SK-N-SH treated with all-trans-retinoic acid at 6 μM for 48 hours (cell line): ENCODE results near the gene ILF3.

Experiments used
- ATAC-seq: fragments of 200-7000 bp; cut with Tn5 transposase; 3 replicates; pipeline ENCODE4 v1.9.1; 2020; ENCODE audit warnings: mild to moderate bottlenecking, moderate library complexity
- ARNTL ChIP-seq: fragments of 450-650 bp; formaldehyde crosslinking; IDR thresholded peaks from 2 replicates; pipeline ENCODE4 v1.5.0; 2020; ENCODE audit warnings: low read depth, mild to moderate bottlenecking, moderate library complexity, borderline replicate concordance
- BACH2 ChIP-seq: fragments of 250-450 bp; sonication (Bioruptor Pico); IDR thresholded peaks from 2 replicates; pipeline ENCODE4 v1.9.0; 2021; ENCODE audit warnings: mild to moderate bottlenecking, borderline replicate concordance
- CSDC2 ChIP-seq: fragments of 250-450 bp; sonication (Bioruptor Pico); IDR thresholded peaks from 2 replicates; pipeline ENCODE4 v1.5.0; 2020; ENCODE audit warnings: mild to moderate bottlenecking, moderate library complexity
- ESRRG ChIP-seq: fragments of 250-450 bp; sonication (Bioruptor Pico); IDR thresholded peaks from 2 replicates; pipeline ENCODE4 v1.6.1; 2021; ENCODE audit warnings: mild to moderate bottlenecking
- ISL1 ChIP-seq: fragments of 250-450 bp; sonication (Bioruptor Pico); IDR thresholded peaks from 2 replicates; pipeline ENCODE4 v2.1.2; 2022; ENCODE audit warnings: mild to moderate bottlenecking, moderate library complexity
- RARB ChIP-seq: fragments of 250-450 bp; sonication (Bioruptor Pico); IDR thresholded peaks from 2 replicates; pipeline ENCODE4 v1.8.0; 2021; ENCODE audit warnings: mild to moderate bottlenecking, moderate library complexity
- SNAI2 ChIP-seq: fragments of 250-450 bp; sonication (Bioruptor Pico); IDR thresholded peaks from 2 replicates; pipeline ENCODE4 v1.5.0; 2020; ENCODE audit warnings: mild to moderate bottlenecking, moderate library complexity
- TCF4 ChIP-seq: fragments of 250-450 bp; sonication (Bioruptor Pico); IDR thresholded peaks from 2 replicates; pipeline ENCODE4 v1.8.0; 2021; ENCODE audit warnings: mild to moderate bottlenecking, moderate library complexity, borderline replicate concordance
- TOX ChIP-seq: fragments of 250-450 bp; sonication (Bioruptor Pico); IDR thresholded peaks from 2 replicates; pipeline ENCODE4 v1.8.0; 2021; ENCODE audit warnings: mild to moderate bottlenecking, moderate library complexity, borderline replicate concordance
- ZC3H10 ChIP-seq: fragments of 250-450 bp; sonication (Bioruptor Pico); IDR thresholded peaks from 2 replicates; pipeline ENCODE4 v1.5.1; 2021; ENCODE audit warnings: mild to moderate bottlenecking, moderate library complexity
- ZFP3 ChIP-seq: fragments of 250-450 bp; sonication (Bioruptor Pico); IDR thresholded peaks from 2 replicates; pipeline ENCODE4 v1.5.0; 2020; ENCODE audit warnings: mild to moderate bottlenecking, moderate library complexity
- ZFP30 ChIP-seq: fragments of 450-650 bp; formaldehyde crosslinking; IDR thresholded peaks from 2 replicates; pipeline ENCODE4 v1.5.0; 2022; ENCODE audit warnings: mild to moderate bottlenecking, moderate library complexity
- ZNF565 ChIP-seq: fragments of 450-650 bp; formaldehyde crosslinking; conservative IDR thresholded peaks from 2 replicates; pipeline ENCODE4 v1.5.0; 2020; ENCODE audit warnings: low read depth, mild to moderate bottlenecking, moderate library complexity
- ZNF70 ChIP-seq: fragments of 450-650 bp; formaldehyde crosslinking; IDR thresholded peaks from 2 replicates; pipeline ENCODE4 v1.5.0; 2020; ENCODE audit warnings: mild to moderate bottlenecking, moderate library complexity
- ZNF8 ChIP-seq: fragments of 450-650 bp; formaldehyde crosslinking; IDR thresholded peaks from 2 replicates; pipeline ENCODE4 v1.5.0; 2020; ENCODE audit warnings: mild to moderate bottlenecking, moderate library complexity
- TF ChIP-seq, protein P1 (sequence below): fragments of 250-450 bp; sonication (Bioruptor Pico); IDR thresholded peaks from 2 replicates; pipeline ENCODE4 v1.5.1; 2020; ENCODE audit warnings: low read depth, mild to moderate bottlenecking, moderate library complexity
- TF ChIP-seq, protein P2 (sequence below): fragments of 250-450 bp; sonication (Bioruptor Pico); IDR thresholded peaks from 2 replicates; pipeline ENCODE4 v1.8.0; 2021; ENCODE audit warnings: low read depth, mild to moderate bottlenecking, moderate library complexity, borderline replicate concordance
- TF ChIP-seq, protein P3 (sequence below): fragments of 250-450 bp; sonication (Bioruptor Pico); IDR thresholded peaks from 2 replicates; pipeline ENCODE4 v1.5.0; 2020; ENCODE audit warnings: mild to moderate bottlenecking, moderate library complexity
- TF ChIP-seq, protein P4 (sequence below): fragments of 250-450 bp; sonication (Bioruptor Pico); IDR thresholded peaks from 2 replicates; pipeline ENCODE4 v1.8.0; 2020; ENCODE audit warnings: mild to moderate bottlenecking, moderate library complexity, borderline replicate concordance
- TF ChIP-seq, protein P5 (sequence below): fragments of 250-450 bp; sonication (Bioruptor Pico); IDR thresholded peaks from 2 replicates; pipeline ENCODE4 v1.5.1; 2021; ENCODE audit warnings: mild to moderate bottlenecking, moderate library complexity

ILF3 gene

DNA sequence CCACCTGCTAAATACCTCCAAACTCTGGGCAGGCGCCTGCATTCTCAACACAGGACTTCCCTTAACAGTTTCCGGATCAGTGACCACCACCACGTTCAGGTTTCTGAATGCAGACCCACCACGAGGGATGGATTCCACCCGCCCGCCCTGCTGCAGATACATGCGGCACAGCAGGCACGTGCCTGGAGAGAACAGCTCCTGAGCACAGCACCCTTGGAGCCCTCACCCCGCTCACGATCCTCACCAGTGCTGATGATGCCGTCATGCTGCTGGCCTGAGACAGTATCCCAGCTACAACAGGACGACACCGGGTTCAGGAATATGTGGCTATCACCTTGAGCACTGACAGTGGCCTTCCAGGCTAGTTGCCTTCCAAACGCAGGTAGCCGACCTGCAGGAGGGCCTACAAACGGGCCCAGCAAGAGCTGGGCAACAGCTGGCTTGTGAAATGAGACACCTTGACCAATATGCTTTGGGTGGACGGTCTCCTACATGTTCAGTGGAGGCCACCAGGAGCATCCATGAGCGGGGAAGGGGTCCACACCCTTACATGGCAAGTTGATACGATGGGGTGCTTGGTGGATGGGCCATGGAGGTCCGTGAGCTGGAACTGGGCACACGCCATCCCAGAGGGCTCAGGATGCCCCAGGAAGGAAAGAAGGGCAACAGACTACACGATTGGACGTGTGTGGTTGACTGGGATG lies 37.2 kb downstream of the ILF3 start (continued):
- TF ChIP-seq, protein P1, sequence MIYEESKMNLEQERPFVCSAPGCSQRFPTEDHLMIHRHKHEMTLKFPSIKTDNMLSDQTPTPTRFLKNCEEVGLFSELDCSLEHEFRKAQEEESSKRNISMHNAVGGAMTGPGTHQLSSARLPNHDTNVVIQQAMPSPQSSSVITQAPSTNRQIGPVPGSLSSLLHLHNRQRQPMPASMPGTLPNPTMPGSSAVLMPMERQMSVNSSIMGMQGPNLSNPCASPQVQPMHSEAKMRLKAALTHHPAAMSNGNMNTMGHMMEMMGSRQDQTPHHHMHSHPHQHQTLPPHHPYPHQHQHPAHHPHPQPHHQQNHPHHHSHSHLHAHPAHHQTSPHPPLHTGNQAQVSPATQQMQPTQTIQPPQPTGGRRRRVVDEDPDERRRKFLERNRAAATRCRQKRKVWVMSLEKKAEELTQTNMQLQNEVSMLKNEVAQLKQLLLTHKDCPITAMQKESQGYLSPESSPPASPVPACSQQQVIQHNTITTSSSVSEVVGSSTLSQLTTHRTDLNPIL, result no peak
- TF ChIP-seq CSDC2 (CRISPR knock-in tag) (no peak), ARNTL (CRISPR knock-in tag) (no peak), ZNF8 (CRISPR knock-in tag) (no peak)

DNA sequence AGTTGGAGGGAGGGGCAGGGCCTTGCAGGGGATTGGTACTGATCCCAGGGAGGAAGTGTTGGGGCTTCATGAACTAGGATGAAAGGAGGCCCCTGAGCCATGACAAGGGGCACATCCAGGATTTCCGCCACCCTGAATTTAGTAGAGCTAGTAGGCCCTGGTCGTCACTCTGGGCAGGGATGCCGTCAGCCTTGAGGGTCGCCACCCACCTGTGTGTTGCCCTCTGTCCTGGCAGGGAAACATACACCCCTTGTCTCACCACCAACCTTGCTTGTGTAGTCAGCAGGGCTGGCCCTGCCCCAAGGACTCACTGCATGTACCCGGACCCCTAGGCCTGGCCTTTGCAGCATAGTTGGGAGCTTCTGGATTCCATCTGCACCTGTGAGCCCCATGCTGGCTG lies 37.7 kb downstream of the ILF3 start:
- no peak for TF ChIP-seq CSDC2 (CRISPR knock-in tag)
- TF ChIP-seq, protein P2, sequence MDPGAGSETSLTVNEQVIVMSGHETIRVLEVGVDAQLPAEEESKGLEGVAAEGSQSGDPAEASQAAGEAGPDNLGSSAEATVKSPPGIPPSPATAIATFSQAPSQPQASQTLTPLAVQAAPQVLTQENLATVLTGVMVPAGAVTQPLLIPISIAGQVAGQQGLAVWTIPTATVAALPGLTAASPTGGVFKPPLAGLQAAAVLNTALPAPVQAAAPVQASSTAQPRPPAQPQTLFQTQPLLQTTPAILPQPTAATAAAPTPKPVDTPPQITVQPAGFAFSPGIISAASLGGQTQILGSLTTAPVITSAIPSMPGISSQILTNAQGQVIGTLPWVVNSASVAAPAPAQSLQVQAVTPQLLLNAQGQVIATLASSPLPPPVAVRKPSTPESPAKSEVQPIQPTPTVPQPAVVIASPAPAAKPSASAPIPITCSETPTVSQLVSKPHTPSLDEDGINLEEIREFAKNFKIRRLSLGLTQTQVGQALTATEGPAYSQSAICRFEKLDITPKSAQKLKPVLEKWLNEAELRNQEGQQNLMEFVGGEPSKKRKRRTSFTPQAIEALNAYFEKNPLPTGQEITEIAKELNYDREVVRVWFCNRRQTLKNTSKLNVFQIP (CRISPR knock-in tag), result no peak
- TF ChIP-seq SNAI2 (CRISPR knock-in tag), result no peak
- TF ChIP-seq, protein P3, sequence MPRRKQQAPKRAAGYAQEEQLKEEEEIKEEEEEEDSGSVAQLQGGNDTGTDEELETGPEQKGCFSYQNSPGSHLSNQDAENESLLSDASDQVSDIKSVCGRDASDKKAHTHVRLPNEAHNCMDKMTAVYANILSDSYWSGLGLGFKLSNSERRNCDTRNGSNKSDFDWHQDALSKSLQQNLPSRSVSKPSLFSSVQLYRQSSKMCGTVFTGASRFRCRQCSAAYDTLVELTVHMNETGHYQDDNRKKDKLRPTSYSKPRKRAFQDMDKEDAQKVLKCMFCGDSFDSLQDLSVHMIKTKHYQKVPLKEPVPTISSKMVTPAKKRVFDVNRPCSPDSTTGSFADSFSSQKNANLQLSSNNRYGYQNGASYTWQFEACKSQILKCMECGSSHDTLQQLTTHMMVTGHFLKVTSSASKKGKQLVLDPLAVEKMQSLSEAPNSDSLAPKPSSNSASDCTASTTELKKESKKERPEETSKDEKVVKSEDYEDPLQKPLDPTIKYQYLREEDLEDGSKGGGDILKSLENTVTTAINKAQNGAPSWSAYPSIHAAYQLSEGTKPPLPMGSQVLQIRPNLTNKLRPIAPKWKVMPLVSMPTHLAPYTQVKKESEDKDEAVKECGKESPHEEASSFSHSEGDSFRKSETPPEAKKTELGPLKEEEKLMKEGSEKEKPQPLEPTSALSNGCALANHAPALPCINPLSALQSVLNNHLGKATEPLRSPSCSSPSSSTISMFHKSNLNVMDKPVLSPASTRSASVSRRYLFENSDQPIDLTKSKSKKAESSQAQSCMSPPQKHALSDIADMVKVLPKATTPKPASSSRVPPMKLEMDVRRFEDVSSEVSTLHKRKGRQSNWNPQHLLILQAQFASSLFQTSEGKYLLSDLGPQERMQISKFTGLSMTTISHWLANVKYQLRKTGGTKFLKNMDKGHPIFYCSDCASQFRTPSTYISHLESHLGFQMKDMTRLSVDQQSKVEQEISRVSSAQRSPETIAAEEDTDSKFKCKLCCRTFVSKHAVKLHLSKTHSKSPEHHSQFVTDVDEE (CRISPR knock-in tag), result no peak
- TF ChIP-seq BACH2 (CRISPR knock-in tag), result no peak
- TF ChIP-seq, protein P1, result no peak
- TF ChIP-seq TCF4 (CRISPR knock-in tag), result no peak
- TF ChIP-seq ESRRG (CRISPR knock-in tag), result no peak
- no peak for ATAC-seq

DNA sequence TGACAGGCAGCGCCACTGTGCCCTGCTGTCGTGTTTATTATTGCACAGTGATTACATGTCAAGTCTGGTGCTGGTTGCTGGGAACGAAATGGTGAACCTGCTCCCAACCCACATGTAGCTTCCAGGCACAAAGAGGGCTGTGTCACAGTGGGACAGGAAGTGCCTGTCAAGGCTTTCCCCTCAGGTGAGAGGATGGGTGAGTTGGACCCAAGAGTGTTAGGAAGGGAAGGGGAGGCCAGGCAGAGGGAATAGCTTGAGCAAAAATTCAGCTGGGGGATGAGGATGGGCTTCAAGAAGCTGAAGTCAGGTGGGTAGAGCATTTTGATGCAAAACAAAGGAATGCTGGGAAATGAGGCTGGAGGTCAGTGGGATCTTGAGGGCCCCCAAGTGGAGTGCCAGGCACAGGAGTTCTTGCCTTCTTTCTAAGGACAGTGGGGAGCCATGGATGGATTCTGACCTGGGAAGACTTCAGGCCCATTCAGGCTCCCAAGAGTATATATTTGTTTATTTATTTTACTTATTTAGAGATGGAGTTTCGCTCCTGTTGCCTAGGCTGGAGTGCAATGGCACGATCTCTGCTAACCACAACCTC lies 38.6 kb downstream of the ILF3 start:
- TF ChIP-seq ZNF70 (CRISPR knock-in tag) (no peak), BACH2 (CRISPR knock-in tag) (no peak), ESRRG (CRISPR knock-in tag) (no peak), ARNTL (CRISPR knock-in tag) (no peak), RARB (CRISPR knock-in tag) (no peak), ZFP3 (CRISPR knock-in tag) (no peak), ISL1 (CRISPR knock-in tag) (no peak), TOX (CRISPR knock-in tag) (no peak), TCF4 (CRISPR knock-in tag) (no peak), ZC3H10 (CRISPR knock-in tag) (no peak), CSDC2 (CRISPR knock-in tag) (no peak), ZNF565 (no peak), ZFP30 (CRISPR knock-in tag) (no peak)
- TF ChIP-seq, protein P1, result no peak
- TF ChIP-seq, protein P3 (CRISPR knock-in tag), result no peak
- TF ChIP-seq, protein P4, sequence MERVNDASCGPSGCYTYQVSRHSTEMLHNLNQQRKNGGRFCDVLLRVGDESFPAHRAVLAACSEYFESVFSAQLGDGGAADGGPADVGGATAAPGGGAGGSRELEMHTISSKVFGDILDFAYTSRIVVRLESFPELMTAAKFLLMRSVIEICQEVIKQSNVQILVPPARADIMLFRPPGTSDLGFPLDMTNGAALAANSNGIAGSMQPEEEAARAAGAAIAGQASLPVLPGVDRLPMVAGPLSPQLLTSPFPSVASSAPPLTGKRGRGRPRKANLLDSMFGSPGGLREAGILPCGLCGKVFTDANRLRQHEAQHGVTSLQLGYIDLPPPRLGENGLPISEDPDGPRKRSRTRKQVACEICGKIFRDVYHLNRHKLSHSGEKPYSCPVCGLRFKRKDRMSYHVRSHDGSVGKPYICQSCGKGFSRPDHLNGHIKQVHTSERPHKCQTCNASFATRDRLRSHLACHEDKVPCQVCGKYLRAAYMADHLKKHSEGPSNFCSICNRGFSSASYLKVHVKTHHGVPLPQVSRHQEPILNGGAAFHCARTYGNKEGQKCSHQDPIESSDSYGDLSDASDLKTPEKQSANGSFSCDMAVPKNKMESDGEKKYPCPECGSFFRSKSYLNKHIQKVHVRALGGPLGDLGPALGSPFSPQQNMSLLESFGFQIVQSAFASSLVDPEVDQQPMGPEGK (CRISPR knock-in tag), result no peak
- TF ChIP-seq, protein P5, sequence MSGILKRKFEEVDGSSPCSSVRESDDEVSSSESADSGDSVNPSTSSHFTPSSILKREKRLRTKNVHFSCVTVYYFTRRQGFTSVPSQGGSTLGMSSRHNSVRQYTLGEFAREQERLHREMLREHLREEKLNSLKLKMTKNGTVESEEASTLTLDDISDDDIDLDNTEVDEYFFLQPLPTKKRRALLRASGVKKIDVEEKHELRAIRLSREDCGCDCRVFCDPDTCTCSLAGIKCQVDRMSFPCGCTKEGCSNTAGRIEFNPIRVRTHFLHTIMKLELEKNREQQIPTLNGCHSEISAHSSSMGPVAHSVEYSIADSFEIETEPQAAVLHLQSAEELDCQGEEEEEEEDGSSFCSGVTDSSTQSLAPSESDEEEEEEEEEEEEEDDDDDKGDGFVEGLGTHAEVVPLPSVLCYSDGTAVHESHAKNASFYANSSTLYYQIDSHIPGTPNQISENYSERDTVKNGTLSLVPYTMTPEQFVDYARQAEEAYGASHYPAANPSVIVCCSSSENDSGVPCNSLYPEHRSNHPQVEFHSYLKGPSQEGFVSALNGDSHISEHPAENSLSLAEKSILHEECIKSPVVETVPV, result no peak
- ATAC-seq, result no peak
